Natural killer cell (primary cell): ENCODE measurements around the gene CFAP54. TPM values are rescaled to one million over a fixed set of nuclear protein-coding genes. Genes with fewer than 3 reads are reported as not detected.

Source experiments
- ATAC-seq, 3 donors: fragments of 150-1000 bp in 2 of 3; fragments of 200-7000 bp in 1 of 3; cut with Tn5 transposase; 1 replicate in 1 of 3; 2 replicates in 2 of 3; pipeline ENCODE4 v1.10.0; 2021; ENCODE audit warnings: mild to moderate bottlenecking in 2 of 3, moderate library complexity in 2 of 3
- DNase-seq, 2 donors: peaks; one replicate each; pipeline versions ENCODE4 v3.0.0 to v3.0.0-alpha.2; 2013 to 2021; ENCODE audit warnings: mixed read lengths in 1 of 2
- H3K27ac ChIP-seq: one replicate; pipeline ENCODE4 v1.5.1; 2013; ENCODE audit warnings: mild to moderate bottlenecking, low read length
- H3K27me3 ChIP-seq: one replicate; pipeline ENCODE4 v1.6.1; 2013; ENCODE audit warnings: low read length; ENCODE audit not compliant: control insufficient read depth, insufficient read depth
- H3K36me3 ChIP-seq: one replicate; pipeline ENCODE4 v1.6.1; 2013; ENCODE audit warnings: low read length; ENCODE audit not compliant: control insufficient read depth, insufficient read depth
- H3K4me1 ChIP-seq: one replicate; pipeline ENCODE4 v1.6.1; 2013; ENCODE audit warnings: low read length; ENCODE audit not compliant: control insufficient read depth, insufficient read depth
- H3K4me3 ChIP-seq: one replicate; pipeline ENCODE4 v1.5.1; 2013; ENCODE audit warnings: low read length
- H3K9me3 ChIP-seq: one replicate; pipeline ENCODE4 v1.6.1; 2013; ENCODE audit warnings: low read length; ENCODE audit not compliant: control insufficient read depth, insufficient read depth
- H3K27ac Mint-ChIP-seq, 2 donors: one replicate each; pipeline ENCODE4 v1.8.0; 2022; ENCODE audit warnings: mild to moderate bottlenecking in 2 of 2, mixed read lengths in 2 of 2, moderate library complexity in 1 of 2
- H3K27me3 Mint-ChIP-seq, 2 donors: one replicate each; pipeline ENCODE4 v1.8.0; 2022; ENCODE audit warnings: low read depth in 2 of 2, mixed read lengths in 2 of 2
- H3K36me3 Mint-ChIP-seq: one replicate; pipeline ENCODE4 v1.8.0; 2022; ENCODE audit warnings: mixed read lengths
- H3K4me1 Mint-ChIP-seq, 2 donors: one replicate each; pipeline ENCODE4 v1.8.0; 2022; ENCODE audit warnings: mixed read lengths in 2 of 2
- H3K4me3 Mint-ChIP-seq: one replicate; pipeline ENCODE4 v1.8.0; 2022; ENCODE audit warnings: mild to moderate bottlenecking, moderate library complexity, mixed read lengths
- H3K9me3 Mint-ChIP-seq, 2 donors: one replicate each; pipeline ENCODE4 v1.8.0; 2022; ENCODE audit warnings: mixed read lengths in 2 of 2
- CTCF ChIP-seq: fragments of 200-600 bp; IDR thresholded peaks from one replicate; pipeline ENCODE4 v1.8.0; 2022; ENCODE audit warnings: antibody characterized with exemption
- WGBS: methylation state at CpG from one replicate; pipeline ENCODE4 v1.1.7; 2013; ENCODE audit warnings: missing lambda C conversion rate; ENCODE audit not compliant: insufficient coverage; 5-methylcytosine and 5-hydroxymethylcytosine counted together
- intact Hi-C: fragments of 100-400 bp; cut with micrococcal nuclease; formaldehyde crosslinking; loops from one replicate; pipeline ENCODE4 v1.14.2; 2022
- total RNA-seq, 4 donors: library from RNA; stranded (reverse); fragments of 120-200 nt in 1 of 4; gene quantifications; one replicate each; pipeline versions ENCODE4 v1.2.3 to v1.2.4, GENCODE V29; 2013 to 2022

The CFAP54 gene
- total RNA-seq, 3 donors from 2014 or later (not counting 1 experiment from before 2014, with no cell fraction given): 0.56 to 1.5 (median 1.2) TPM

DNA sequence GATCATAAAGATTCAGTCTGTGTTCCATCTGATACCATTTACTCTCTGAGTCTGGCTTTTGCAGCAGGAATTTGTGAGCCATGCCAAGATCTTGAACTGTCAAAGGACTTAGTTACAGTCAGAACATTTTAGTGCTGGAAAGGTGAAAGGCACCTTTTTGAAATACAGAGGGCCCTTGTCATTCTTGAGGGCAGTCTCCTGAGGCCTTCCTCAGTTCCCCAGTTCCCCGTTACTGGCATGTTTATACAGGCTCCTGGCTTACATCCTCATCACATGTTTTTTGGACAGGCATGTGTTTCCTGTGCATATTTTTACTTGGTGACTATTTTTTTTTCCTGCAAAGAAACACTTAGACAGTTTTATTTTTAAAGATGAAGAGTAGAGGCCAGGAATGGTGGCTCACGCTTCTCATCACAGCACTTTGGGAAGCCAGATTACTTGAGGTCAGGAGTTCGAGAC lies 21.0 kb downstream of the CFAP54 start:
- Mint-ChIP-seq H3K4me1 (peaks cover 0 to 6% of the 10 kb centered on the region in 2 donors), H3K27ac (no peak overlapping the region), H3K36me3 (no peaks in the 10 kb centered on the region), H3K4me3 (no peak overlapping the region), H3K9me3 (no peaks in the 10 kb centered on the region), H3K27me3 (no peaks in the 10 kb centered on the region)
- intact Hi-C loops: no loop called here
- WGBS: 85% methylated on average over 3 of the region's 3 CpGs
- DNase-seq (no peak), ATAC-seq (no peak)
- Histone ChIP-seq H3K4me1 (no peaks in the 10 kb centered on the region), H3K36me3 (no peaks in the 10 kb centered on the region), H3K9me3 (no peaks in the 10 kb centered on the region), H3K27ac (no peak overlapping the region), H3K27me3 (no peaks in the 10 kb centered on the region), H3K4me3 (no peak overlapping the region)
- TF ChIP-seq CTCF: no peak

DNA sequence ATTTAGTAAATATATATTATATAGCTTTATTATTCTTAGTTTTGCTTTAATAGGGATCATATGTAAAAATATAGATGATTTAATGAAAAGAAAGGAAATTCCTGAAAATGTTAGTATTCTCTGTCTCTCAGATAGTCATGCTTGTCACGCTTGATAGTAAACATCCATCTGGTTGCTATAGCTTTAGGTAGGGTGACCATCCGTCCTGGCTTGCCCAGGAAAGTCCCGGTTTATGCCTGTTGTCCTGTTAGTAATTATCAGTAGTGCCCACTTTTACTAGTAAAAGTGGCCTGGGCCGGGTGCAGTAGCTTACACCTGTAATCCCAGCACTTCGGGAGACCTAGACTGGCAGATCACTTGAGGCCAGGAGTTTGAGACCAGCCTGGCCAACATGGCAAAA lies 23.8 kb downstream of the CFAP54 start:
- no peaks in the 10 kb centered on the region for H3K36me3 Mint-ChIP-seq
- no peak for TF ChIP-seq CTCF
- 95% methylated on average over 5 of the region's 5 CpGs for WGBS

GRCh38 chr12:96513681-96514080 lies 24.3 kb downstream of the CFAP54 start:
- no peaks in the 10 kb centered on the region for H3K9me3 Mint-ChIP-seq
- peaks cover 6 to 9% of the 10 kb centered on the region in 2 donors for H3K4me1 Mint-ChIP-seq

More for the DNA sequence above, 23.8 kb downstream of the CFAP54 start:
- ATAC-seq (no peak), DNase-seq (no peak)
- H3K27ac Mint-ChIP-seq: no peak overlapping the region
- no peak overlapping the region for H3K4me3 ChIP-seq
- peaks cover 6 to 11% of the 10 kb centered on the region in 2 donors for H3K4me1 Mint-ChIP-seq
- no peak overlapping the region for H3K4me3 Mint-ChIP-seq
- H3K27me3 ChIP-seq: no peaks in the 10 kb centered on the region
- H3K9me3 Mint-ChIP-seq: no peaks in the 10 kb centered on the region
- peaks cover 2% of the 10 kb centered on the region for H3K4me1 ChIP-seq
- H3K36me3 ChIP-seq: no peaks in the 10 kb centered on the region
- H3K27me3 Mint-ChIP-seq: no peaks in the 10 kb centered on the region
- intact Hi-C loops: no loop called here
- H3K27ac ChIP-seq: no peak overlapping the region
- H3K9me3 ChIP-seq: no peaks in the 10 kb centered on the region

More at GRCh38 chr12:96513681-96514080, 24.3 kb downstream of the CFAP54 start:
- ATAC-seq: no peak
- Histone ChIP-seq H3K9me3 (no peaks in the 10 kb centered on the region), H3K4me1 (peaks cover 2% of the 10 kb centered on the region), H3K27ac (no peak overlapping the region), H3K36me3 (no peaks in the 10 kb centered on the region), H3K27me3 (no peaks in the 10 kb centered on the region), H3K4me3 (no peak overlapping the region)
- no peak overlapping the region for H3K4me3 Mint-ChIP-seq
- H3K27ac Mint-ChIP-seq: no peak overlapping the region
- no peak for TF ChIP-seq CTCF
- 68% methylated on average over 3 of the region's 4 CpGs for WGBS
- no peaks in the 10 kb centered on the region for H3K27me3 Mint-ChIP-seq
- DNase-seq: no peak
- no peaks in the 10 kb centered on the region for H3K36me3 Mint-ChIP-seq
- intact Hi-C loops: no loop called here
